ENCODE measurements around the gene PLSCR4. TPM values are rescaled to one million over a fixed set of nuclear protein-coding genes. Genes with fewer than 3 reads are reported as not detected.
A peak's percentile ranks its signal among the peaks of the same experiment; 100 is the strongest.

PLSCR4 gene
- polyA plus RNA-seq, 2 of the 4 experiments (the other 2 are of a cell fraction), result 8.3 to 17.2 TPM

GRCh38 chr3:146163584-146163983 lies 87.3 kb downstream of the PLSCR4 start (continued):
- TF ChIP-seq, protein P1, sequence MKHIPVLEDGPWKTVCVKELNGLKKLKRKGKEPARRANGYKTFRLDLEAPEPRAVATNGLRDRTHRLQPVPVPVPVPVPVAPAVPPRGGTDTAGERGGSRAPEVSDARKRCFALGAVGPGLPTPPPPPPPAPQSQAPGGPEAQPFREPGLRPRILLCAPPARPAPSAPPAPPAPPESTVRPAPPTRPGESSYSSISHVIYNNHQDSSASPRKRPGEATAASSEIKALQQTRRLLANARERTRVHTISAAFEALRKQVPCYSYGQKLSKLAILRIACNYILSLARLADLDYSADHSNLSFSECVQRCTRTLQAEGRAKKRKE (CRISPR knock-in tag; IDR thresholded peaks at IDR 0.05; ENCODE audit: low read depth), result no peak
- TF ChIP-seq CBX8 (IDR thresholded peaks at IDR 0.05) (no peak), ELK1 (IDR thresholded peaks at IDR 0.05; ENCODE audit: low read depth, low read length) (no peak), EP300 (IDR thresholded peaks at IDR 0.05) (peak; percentile 88 to 91; a peak in 3 of 5 replicates), CHD2 (IDR thresholded peaks at IDR 0.05; ENCODE audit: low read length, partially characterized antibody) (no peak), EHMT2 (IDR thresholded peaks at IDR 0.05; ENCODE audit: low read depth) (no peak), ZC3H11A (IDR thresholded peaks at IDR 0.05) (no peak), RNF2 (IDR thresholded peaks at IDR 0.05; ENCODE audit: borderline replicate concordance, low read depth) (no peak), KDM5A (IDR thresholded peaks at IDR 0.05) (no peak), MAFK (IDR thresholded peaks at IDR 0.05; ENCODE audit: partially characterized antibody) (no peak)
- TF ChIP-seq, protein P2, sequence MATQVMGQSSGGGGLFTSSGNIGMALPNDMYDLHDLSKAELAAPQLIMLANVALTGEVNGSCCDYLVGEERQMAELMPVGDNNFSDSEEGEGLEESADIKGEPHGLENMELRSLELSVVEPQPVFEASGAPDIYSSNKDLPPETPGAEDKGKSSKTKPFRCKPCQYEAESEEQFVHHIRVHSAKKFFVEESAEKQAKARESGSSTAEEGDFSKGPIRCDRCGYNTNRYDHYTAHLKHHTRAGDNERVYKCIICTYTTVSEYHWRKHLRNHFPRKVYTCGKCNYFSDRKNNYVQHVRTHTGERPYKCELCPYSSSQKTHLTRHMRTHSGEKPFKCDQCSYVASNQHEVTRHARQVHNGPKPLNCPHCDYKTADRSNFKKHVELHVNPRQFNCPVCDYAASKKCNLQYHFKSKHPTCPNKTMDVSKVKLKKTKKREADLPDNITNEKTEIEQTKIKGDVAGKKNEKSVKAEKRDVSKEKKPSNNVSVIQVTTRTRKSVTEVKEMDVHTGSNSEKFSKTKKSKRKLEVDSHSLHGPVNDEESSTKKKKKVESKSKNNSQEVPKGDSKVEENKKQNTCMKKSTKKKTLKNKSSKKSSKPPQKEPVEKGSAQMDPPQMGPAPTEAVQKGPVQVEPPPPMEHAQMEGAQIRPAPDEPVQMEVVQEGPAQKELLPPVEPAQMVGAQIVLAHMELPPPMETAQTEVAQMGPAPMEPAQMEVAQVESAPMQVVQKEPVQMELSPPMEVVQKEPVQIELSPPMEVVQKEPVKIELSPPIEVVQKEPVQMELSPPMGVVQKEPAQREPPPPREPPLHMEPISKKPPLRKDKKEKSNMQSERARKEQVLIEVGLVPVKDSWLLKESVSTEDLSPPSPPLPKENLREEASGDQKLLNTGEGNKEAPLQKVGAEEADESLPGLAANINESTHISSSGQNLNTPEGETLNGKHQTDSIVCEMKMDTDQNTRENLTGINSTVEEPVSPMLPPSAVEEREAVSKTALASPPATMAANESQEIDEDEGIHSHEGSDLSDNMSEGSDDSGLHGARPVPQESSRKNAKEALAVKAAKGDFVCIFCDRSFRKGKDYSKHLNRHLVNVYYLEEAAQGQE (IDR thresholded peaks at IDR 0.05), result no peak
- TF ChIP-seq, protein P3, sequence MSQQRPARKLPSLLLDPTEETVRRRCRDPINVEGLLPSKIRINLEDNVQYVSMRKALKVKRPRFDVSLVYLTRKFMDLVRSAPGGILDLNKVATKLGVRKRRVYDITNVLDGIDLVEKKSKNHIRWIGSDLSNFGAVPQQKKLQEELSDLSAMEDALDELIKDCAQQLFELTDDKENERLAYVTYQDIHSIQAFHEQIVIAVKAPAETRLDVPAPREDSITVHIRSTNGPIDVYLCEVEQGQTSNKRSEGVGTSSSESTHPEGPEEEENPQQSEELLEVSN (IDR thresholded peaks at IDR 0.05; ENCODE audit: borderline replicate concordance, low read depth), result no peak
- TF ChIP-seq, protein P4, sequence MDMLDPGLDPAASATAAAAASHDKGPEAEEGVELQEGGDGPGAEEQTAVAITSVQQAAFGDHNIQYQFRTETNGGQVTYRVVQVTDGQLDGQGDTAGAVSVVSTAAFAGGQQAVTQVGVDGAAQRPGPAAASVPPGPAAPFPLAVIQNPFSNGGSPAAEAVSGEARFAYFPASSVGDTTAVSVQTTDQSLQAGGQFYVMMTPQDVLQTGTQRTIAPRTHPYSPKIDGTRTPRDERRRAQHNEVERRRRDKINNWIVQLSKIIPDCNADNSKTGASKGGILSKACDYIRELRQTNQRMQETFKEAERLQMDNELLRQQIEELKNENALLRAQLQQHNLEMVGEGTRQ (IDR thresholded peaks at IDR 0.05), result no peak
- TF ChIP-seq, protein P5, sequence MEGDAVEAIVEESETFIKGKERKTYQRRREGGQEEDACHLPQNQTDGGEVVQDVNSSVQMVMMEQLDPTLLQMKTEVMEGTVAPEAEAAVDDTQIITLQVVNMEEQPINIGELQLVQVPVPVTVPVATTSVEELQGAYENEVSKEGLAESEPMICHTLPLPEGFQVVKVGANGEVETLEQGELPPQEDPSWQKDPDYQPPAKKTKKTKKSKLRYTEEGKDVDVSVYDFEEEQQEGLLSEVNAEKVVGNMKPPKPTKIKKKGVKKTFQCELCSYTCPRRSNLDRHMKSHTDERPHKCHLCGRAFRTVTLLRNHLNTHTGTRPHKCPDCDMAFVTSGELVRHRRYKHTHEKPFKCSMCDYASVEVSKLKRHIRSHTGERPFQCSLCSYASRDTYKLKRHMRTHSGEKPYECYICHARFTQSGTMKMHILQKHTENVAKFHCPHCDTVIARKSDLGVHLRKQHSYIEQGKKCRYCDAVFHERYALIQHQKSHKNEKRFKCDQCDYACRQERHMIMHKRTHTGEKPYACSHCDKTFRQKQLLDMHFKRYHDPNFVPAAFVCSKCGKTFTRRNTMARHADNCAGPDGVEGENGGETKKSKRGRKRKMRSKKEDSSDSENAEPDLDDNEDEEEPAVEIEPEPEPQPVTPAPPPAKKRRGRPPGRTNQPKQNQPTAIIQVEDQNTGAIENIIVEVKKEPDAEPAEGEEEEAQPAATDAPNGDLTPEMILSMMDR (IDR thresholded peaks at IDR 0.05), result no peak

DNA sequence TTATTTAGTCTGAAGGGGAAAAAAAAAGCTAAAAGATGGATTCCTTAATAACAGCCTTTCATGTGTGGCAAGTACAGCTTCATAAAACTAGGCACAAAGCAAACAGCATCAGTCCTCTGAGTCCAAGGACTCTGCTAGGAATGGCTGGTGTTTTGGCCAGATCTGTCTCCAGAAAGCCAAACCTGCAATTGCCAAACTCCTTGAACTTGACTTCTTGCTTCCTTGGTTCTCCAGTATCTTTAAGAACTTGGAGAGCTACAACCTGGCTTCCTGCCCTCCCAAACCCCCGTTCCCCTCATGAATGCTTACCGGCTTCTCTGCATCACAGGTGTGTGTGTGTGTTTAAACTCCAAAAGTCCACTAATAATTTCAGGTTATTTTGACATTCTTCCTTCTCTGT lies 88.3 kb downstream of the PLSCR4 start:
- ATAC-seq (no peak), FAIRE-seq (no peak), DNase-seq (ENCODE audit: low read depth in 1 of 2, low spot score in 1 of 2) (peak in 1 of 2 experiments; percentile 43)
- Histone ChIP-seq H3K9me3 (no peaks in the 10 kb centered on the region), H3K4me1 (peaks cover 60% of the 10 kb centered on the region), H3K4me3 (peak overlapping the region; percentile 90), H3K27ac (peak overlapping the region; percentile 87 to 97), H3K4me2 (peak overlapping the region; percentile 97)
- ChIA-PET POLR2A (interaction anchor here (0.6 to 2.1 kb wide), 5 partner anchors 13 to 381 kb away, joined by 3 to 11 read pairs (median 3); no protein-coding TSS in a partner anchor), CTCF (interaction anchor here (0.6 to 4.5 kb wide), 9 partner anchors 11 to 164 kb away, joined by 3 to 34 read pairs (median 4); no protein-coding TSS in a partner anchor)
- TF ChIP-seq CEBPB (IDR thresholded peaks at IDR 0.05) (no peak), HOXB5 (CRISPR knock-in tag; IDR thresholded peaks at IDR 0.05) (no peak), KDM5A (IDR thresholded peaks at IDR 0.05) (no peak), KDM1A (IDR thresholded peaks at IDR 0.05; ENCODE audit: low read depth) (no peak), ZC3H11A (IDR thresholded peaks at IDR 0.05) (no peak), MAZ (IDR thresholded peaks at IDR 0.05; ENCODE audit: borderline replicate concordance, low read depth, low read length) (no peak), CHD2 (IDR thresholded peaks at IDR 0.05; ENCODE audit: low read length, partially characterized antibody) (no peak), PHF8 (IDR thresholded peaks at IDR 0.05; ENCODE audit: borderline replicate concordance, low read depth) (no peak)
- TF ChIP-seq, protein P6, sequence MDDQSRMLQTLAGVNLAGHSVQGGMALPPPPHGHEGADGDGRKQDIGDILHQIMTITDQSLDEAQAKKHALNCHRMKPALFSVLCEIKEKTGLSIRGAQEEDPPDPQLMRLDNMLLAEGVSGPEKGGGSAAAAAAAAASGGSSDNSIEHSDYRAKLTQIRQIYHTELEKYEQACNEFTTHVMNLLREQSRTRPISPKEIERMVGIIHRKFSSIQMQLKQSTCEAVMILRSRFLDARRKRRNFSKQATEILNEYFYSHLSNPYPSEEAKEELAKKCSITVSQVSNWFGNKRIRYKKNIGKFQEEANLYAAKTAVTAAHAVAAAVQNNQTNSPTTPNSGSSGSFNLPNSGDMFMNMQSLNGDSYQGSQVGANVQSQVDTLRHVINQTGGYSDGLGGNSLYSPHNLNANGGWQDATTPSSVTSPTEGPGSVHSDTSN (IDR thresholded peaks at IDR 0.05), result no peak
- TF ChIP-seq, protein P7, sequence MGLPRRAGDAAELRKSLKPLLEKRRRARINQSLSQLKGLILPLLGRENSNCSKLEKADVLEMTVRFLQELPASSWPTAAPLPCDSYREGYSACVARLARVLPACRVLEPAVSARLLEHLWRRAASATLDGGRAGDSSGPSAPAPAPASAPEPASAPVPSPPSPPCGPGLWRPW (IDR thresholded peaks at IDR 0.05), result no peak
- TF ChIP-seq, protein P8, sequence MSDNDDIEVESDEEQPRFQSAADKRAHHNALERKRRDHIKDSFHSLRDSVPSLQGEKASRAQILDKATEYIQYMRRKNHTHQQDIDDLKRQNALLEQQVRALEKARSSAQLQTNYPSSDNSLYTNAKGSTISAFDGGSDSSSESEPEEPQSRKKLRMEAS (IDR thresholded peaks at IDR 0.05), result no peak
- TF ChIP-seq, protein P9, sequence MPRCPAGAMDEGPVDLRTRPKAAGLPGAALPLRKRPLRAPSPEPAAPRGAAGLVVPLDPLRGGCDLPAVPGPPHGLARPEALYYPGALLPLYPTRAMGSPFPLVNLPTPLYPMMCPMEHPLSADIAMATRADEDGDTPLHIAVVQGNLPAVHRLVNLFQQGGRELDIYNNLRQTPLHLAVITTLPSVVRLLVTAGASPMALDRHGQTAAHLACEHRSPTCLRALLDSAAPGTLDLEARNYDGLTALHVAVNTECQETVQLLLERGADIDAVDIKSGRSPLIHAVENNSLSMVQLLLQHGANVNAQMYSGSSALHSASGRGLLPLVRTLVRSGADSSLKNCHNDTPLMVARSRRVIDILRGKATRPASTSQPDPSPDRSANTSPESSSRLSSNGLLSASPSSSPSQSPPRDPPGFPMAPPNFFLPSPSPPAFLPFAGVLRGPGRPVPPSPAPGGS (IDR thresholded peaks at IDR 0.05), result no peak
- 19% methylated on average over 2 of the region's 2 CpGs for WGBS (ENCODE audit: missing lambda C conversion rate)

Measured in A549 (cell line).